ENCODE measurements around the gene ITGB4. TPM values are rescaled to one million over a fixed set of nuclear protein-coding genes. Genes with fewer than 3 reads are reported as not detected.

Gene ITGB4
- total RNA-seq, 2 donors from 2014 or later, result 3.4 to 5.1 TPM

GRCh38 chr17:75806822-75807500 lies 85.7 kb downstream of the ITGB4 start:
- no peak for TF ChIP-seq CTCF (conservative IDR thresholded peaks at IDR 0.05)
- Mint-ChIP-seq H3K4me3 (no peak overlapping the region), H3K9me3 (no peaks in the 10 kb centered on the region), H3K4me1 (no peaks in the 10 kb centered on the region), H3K27ac (peak overlapping the region; percentile 68), H3K27me3 (ENCODE audit: insufficient read depth) (no peaks in the 10 kb centered on the region), H3K36me3 (ENCODE audit: low read depth) (peaks cover 14% of the 10 kb centered on the region)
- no peak overlapping the region for H3K9ac ChIP-seq (ENCODE audit: extremely low read depth, low read length, poor library complexity, severe bottlenecking)
- DNase-seq, result peak; percentile 46
- H3K27me3 ChIP-seq (ENCODE audit: control insufficient read depth, insufficient read depth, low read length, poor library complexity, severe bottlenecking), result no peaks in the 10 kb centered on the region
- H3K4me1 ChIP-seq (ENCODE audit: control insufficient read depth, insufficient read depth, low read length), result no peaks in the 10 kb centered on the region
- no peak overlapping the region for H3K4me3 ChIP-seq (ENCODE audit: low read length)
- H3K36me3 ChIP-seq (ENCODE audit: control insufficient read depth, insufficient read depth, low read length), result peaks cover 32% of the 10 kb centered on the region
- no peak overlapping the region for H3K27ac ChIP-seq (ENCODE audit: low read depth, low read length)
- WGBS, 2 experiments (ENCODE audit: insufficient coverage in 1 of 2, insufficient read length in 1 of 2), result 96% methylated on average over 4 of the region's 4 CpGs
- H3K9me3 ChIP-seq (ENCODE audit: control insufficient read depth, low read length), result no peaks in the 10 kb centered on the region

Small RNA genes within 50 kb of the gene (microRNA-seq; reads per million reads assigned to microRNA genes)
- gene MIR4738 (ENCODE audit: borderline microRNAs expressed), result not detected

Other genes starting within 250 kb of the ITGB4 start
- 10 to 100 TPM; 26.4 to 31.0 TPM for gene CASKIN2, start 205.9 kb upstream of the ITGB4 start, total RNA-seq
- 10 to 100 TPM; 37.7 to 39.1 TPM for gene TSEN54, start 204.9 kb upstream of the ITGB4 start, total RNA-seq
- 100 to 1,000 TPM; 128 to 149 TPM for gene LLGL2, start 195.8 kb upstream of the ITGB4 start, total RNA-seq
- 100 to 1,000 TPM in 1 of 2 donors, 10 to 100 TPM in 1; 89.0 to 123 TPM for gene MYO15B, start 133.7 kb upstream of the ITGB4 start, total RNA-seq
- under 1 TPM in 1 of 2 donors, not detected in 1; 0.40 TPM for gene SMIM5, start 88.0 kb upstream of the ITGB4 start, total RNA-seq
- gene RECQL5, start 54.3 kb upstream of the ITGB4 start, total RNA-seq, result 10 to 100 TPM; 54.3 TPM
- gene SAP30BP, start 54.1 kb upstream of the ITGB4 start, total RNA-seq, result 100 to 1,000 TPM in 1 of 2 donors, 10 to 100 TPM in 1; 96.5 to 113 TPM
- gene GALK1, start 43.7 kb downstream of the ITGB4 start, total RNA-seq, result 10 to 100 TPM; 26.7 to 33.2 TPM
- gene UNK, start 63.3 kb downstream of the ITGB4 start, total RNA-seq, result 10 to 100 TPM; 38.0 to 39.0 TPM
- 1 to 10 TPM; 6.3 to 6.4 TPM for gene UNC13D, start 122.9 kb downstream of the ITGB4 start, total RNA-seq
- 10 to 100 TPM; 74.3 to 82.7 TPM for gene WBP2, start 133.9 kb downstream of the ITGB4 start, total RNA-seq
- gene TRIM47, start 157.1 kb downstream of the ITGB4 start, total RNA-seq, result 1 to 10 TPM; 1.6 to 2.7 TPM
- gene TRIM65, start 175.5 kb downstream of the ITGB4 start, total RNA-seq, result 10 to 100 TPM; 27.4 to 35.3 TPM
- gene MRPL38, start 183.4 kb downstream of the ITGB4 start, total RNA-seq, result 100 to 1,000 TPM; 103 to 118 TPM
- gene FBF1, start 219.6 kb downstream of the ITGB4 start, total RNA-seq, result 10 to 100 TPM; 25.9 to 39.1 TPM